Measurements from ENCODE around the gene P2RY12.

DNA sequence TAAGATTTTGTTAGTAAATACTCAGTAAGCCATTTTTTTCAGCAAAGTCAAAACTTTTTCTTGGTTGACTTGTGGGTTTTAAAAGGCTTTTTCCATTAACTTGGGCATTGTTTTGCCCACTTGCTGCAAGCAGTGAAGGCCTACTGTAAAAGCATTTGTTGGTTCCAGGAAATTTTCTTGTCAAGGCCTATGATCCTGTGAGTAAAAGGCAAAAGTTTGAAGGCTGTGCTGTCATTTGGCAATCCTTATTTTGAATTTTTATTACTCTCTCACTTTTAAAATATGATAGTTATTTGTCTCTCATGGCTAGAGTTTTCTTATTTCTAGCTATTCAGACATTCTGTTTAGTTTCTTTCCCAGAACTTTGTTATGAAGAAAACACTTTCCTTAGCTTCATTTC lies 13.0 kb downstream of the P2RY12 start:
- TF ChIP-seq POLR2A (IDR thresholded peaks at IDR 0.05; ENCODE audit: low read depth) (no peak), POLR2AphosphoS5 (IDR thresholded peaks at IDR 0.05) (no peak)
- TF ChIP-seq, protein P1, sequence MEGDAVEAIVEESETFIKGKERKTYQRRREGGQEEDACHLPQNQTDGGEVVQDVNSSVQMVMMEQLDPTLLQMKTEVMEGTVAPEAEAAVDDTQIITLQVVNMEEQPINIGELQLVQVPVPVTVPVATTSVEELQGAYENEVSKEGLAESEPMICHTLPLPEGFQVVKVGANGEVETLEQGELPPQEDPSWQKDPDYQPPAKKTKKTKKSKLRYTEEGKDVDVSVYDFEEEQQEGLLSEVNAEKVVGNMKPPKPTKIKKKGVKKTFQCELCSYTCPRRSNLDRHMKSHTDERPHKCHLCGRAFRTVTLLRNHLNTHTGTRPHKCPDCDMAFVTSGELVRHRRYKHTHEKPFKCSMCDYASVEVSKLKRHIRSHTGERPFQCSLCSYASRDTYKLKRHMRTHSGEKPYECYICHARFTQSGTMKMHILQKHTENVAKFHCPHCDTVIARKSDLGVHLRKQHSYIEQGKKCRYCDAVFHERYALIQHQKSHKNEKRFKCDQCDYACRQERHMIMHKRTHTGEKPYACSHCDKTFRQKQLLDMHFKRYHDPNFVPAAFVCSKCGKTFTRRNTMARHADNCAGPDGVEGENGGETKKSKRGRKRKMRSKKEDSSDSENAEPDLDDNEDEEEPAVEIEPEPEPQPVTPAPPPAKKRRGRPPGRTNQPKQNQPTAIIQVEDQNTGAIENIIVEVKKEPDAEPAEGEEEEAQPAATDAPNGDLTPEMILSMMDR (IDR thresholded peaks at IDR 0.05): no peak

All from esophagus muscularis mucosa (tissue), 3 donors.